B cell (primary cell): ENCODE results near the gene PRKCZ. TPM values are rescaled to one million over a fixed set of nuclear protein-coding genes. Genes with fewer than 3 reads are reported as not detected.

Experiments used
- ATAC-seq: fragments of 200-7000 bp; cut with Tn5 transposase; one replicate; pipeline ENCODE4 v1.10.0; 2021; ENCODE audit warnings: low read depth, mild to moderate bottlenecking, moderate number of reproducible peaks, moderate library complexity
- CTCF ChIA-PET: fragments of 350-600 bp; sonication (Branson Sonifier 250); formaldehyde crosslinking; loops from one replicate; lab custom pipeline; 2021; ENCODE audit warnings: antibody characterized with exemption, inconsistent platforms; lab: Charles Lee
- POLR2A ChIA-PET: fragments of 350-600 bp; sonication (Branson Sonifier 250); formaldehyde crosslinking; loops from one replicate; lab custom pipeline; 2021; ENCODE audit warnings: antibody characterized with exemption; lab: Charles Lee
- DNase-seq: peaks from one replicate; pipeline ENCODE4 v3.0.0; 2013
- H2AFZ ChIP-seq: 2 replicates; pipeline ENCODE4 v1.6.1; 2012; ENCODE audit warnings: mild to moderate bottlenecking, low read depth, low read length; ENCODE audit not compliant: insufficient read depth, poor library complexity, severe bottlenecking
- H3K27ac ChIP-seq, 2 donors: 1 replicate in 1 of 2; 2 replicates in 1 of 2; pipeline ENCODE4 v1.5.1; 2012 to 2013; ENCODE audit warnings: low read length in 2 of 2, mild to moderate bottlenecking in 2 of 2, moderate library complexity in 1 of 2
- H3K27me3 ChIP-seq, 4 experiments: fragments of 200-600 bp in 1 of 4; sonication (generic) in 1 of 4; replicated peaks in 1 of 4; 1 replicate in 2 of 4; 2 replicates in 2 of 4; pipeline versions ENCODE4 v1.6.1 to v1.7.0; 2013 to 2016; ENCODE audit warnings: low read length in 3 of 4, mild to moderate bottlenecking in 2 of 4, mixed read lengths in 1 of 4, moderate library complexity in 1 of 4; ENCODE audit not compliant: insufficient read depth in 4 of 4, control insufficient read depth in 3 of 4; ENCODE audit errors: control extremely low read depth in 1 of 4
- H3K36me3 ChIP-seq, 2 experiments: replicated peaks in 1 of 2; 1 replicate in 1 of 2; 2 replicates in 1 of 2; pipeline versions ENCODE4 v1.6.1 to v1.7.1; 2013; ENCODE audit warnings: low read length in 1 of 2; ENCODE audit not compliant: insufficient read depth in 2 of 2, control insufficient read depth in 1 of 2; ENCODE audit errors: control extremely low read depth in 1 of 2, extremely low read depth in 1 of 2
- H3K4me1 ChIP-seq, 2 donors: fragments of 200-600 bp in 1 of 2; sonication (generic) in 1 of 2; 1 replicate in 1 of 2; 2 replicates in 1 of 2; pipeline versions ENCODE4 v1.5.1 to v1.6.1; 2013 to 2017; ENCODE audit warnings: low read length in 2 of 2; ENCODE audit not compliant: control insufficient read depth in 2 of 2, insufficient read depth in 2 of 2
- H3K4me2 ChIP-seq: replicated peaks from 2 replicates; pipeline ENCODE3; 2012; ENCODE audit warnings: mild to moderate bottlenecking, low read depth, low read length; ENCODE audit not compliant: poor library complexity, severe bottlenecking
- H3K4me3 ChIP-seq, 5 experiments: fragments of 200-600 bp in 1 of 5; sonication (generic) in 1 of 5; 1 replicate in 3 of 5; 2 replicates in 2 of 5; pipeline versions ENCODE4 v1.5.1 to v1.7.0; 2011 to 2016; ENCODE audit warnings: low read length in 4 of 5, mild to moderate bottlenecking in 4 of 5, low read depth in 2 of 5, control low read depth in 1 of 5, moderate library complexity in 1 of 5; ENCODE audit not compliant: insufficient read depth in 1 of 5; ENCODE audit errors: control extremely low read depth in 1 of 5, extremely low read depth in 1 of 5
- H3K79me2 ChIP-seq: fragments of 200-600 bp; sonication (generic); one replicate; pipeline ENCODE4 v1.6.0; 2016; ENCODE audit warnings: low read length; ENCODE audit not compliant: control insufficient read depth, insufficient read depth
- H3K9ac ChIP-seq: fragments of 200-600 bp; sonication (generic); 2 replicates; pipeline ENCODE4 v1.6.1; 2017; ENCODE audit warnings: mild to moderate bottlenecking, low read length, moderate library complexity
- H3K9me3 ChIP-seq, 3 donors: one replicate each; pipeline versions ENCODE4 v1.6.1 to v1.7.1; 2013; ENCODE audit warnings: low read length in 2 of 3; ENCODE audit not compliant: control insufficient read depth in 2 of 3, insufficient read depth in 1 of 3; ENCODE audit errors: control extremely low read depth in 1 of 3
- H4K20me1 ChIP-seq: 2 replicates; pipeline ENCODE4 v1.6.0; 2012; ENCODE audit warnings: mild to moderate bottlenecking, low read length; ENCODE audit not compliant: insufficient read depth, control insufficient read depth, poor library complexity, severe bottlenecking
- H3K27ac Mint-ChIP-seq: one replicate; pipeline ENCODE4 v1.8.0; 2021; ENCODE audit warnings: mixed read lengths
- H3K27me3 Mint-ChIP-seq: one replicate; pipeline ENCODE4 v1.8.0; 2021; ENCODE audit warnings: mixed read lengths
- H3K4me1 Mint-ChIP-seq: one replicate; pipeline ENCODE4 v1.8.0; 2021; ENCODE audit warnings: mixed read lengths
- H3K4me3 Mint-ChIP-seq: one replicate; pipeline ENCODE4 v1.8.0; 2021; ENCODE audit warnings: mixed read lengths
- H3K9me3 Mint-ChIP-seq: one replicate; pipeline ENCODE4 v1.8.0; 2022; ENCODE audit warnings: mixed read lengths; ENCODE audit not compliant: insufficient read depth
- CTCF ChIP-seq: fragments of 200-600 bp; IDR thresholded peaks from one replicate; pipeline ENCODE4 v1.8.0; 2022; ENCODE audit warnings: antibody characterized with exemption, mild to moderate bottlenecking
- EZH2 ChIP-seq: IDR thresholded peaks from 2 replicates; pipeline ENCODE4 v1.6.1; 2012; ENCODE audit warnings: borderline replicate concordance, low read depth, mild to moderate bottlenecking, moderate library complexity, low read length; ENCODE audit not compliant: insufficient read depth, poor library complexity, severe bottlenecking
- WGBS: methylation state at CpG from one replicate; pipeline ENCODE4 v1.1.5; 2013; ENCODE audit warnings: missing lambda C conversion rate; ENCODE audit not compliant: insufficient coverage; 5-methylcytosine and 5-hydroxymethylcytosine counted together
- intact Hi-C: fragments of 100-400 bp; cut with micrococcal nuclease; formaldehyde crosslinking; loops from one replicate; pipeline ENCODE4 v1.10.0; 2022
- polyA plus RNA-seq: library from polyadenylated mRNA; depleted of rRNA; stranded (reverse); fragments of >200 nt; gene quantifications from 2 replicates; pipeline ENCODE4 v1.2.3, GENCODE V29; 2012
- total RNA-seq, 2 donors: library from RNA; stranded (reverse); fragments of 120-200 nt in 1 of 2; gene quantifications; 1 replicate in 1 of 2; 2 replicates in 1 of 2; pipeline versions ENCODE4 v1.2.3 to v1.2.4, GENCODE V29; 2013 to 2022

Gene PRKCZ
- total and polyA plus RNA-seq, 2 donors (not counting 1 experiment from before 2014, with no cell fraction given): 17.9 to 53.2 TPM

GRCh38 chr1:2093055-2093454 is 42.8 kb downstream of the PRKCZ start:
- H2AFZ ChIP-seq: no peak overlapping the region
- H3K9me3 ChIP-seq: peaks cover 0 to 21% (median 6%) of the 10 kb centered on the region in 3 donors
- no peaks in the 10 kb centered on the region for H3K27me3 ChIP-seq
- no peak overlapping the region for H3K4me3 ChIP-seq
- ChIA-PET CTCF (interaction anchor here (0.6 to 4.2 kb wide), 9 partner anchors 10 to 1352 kb away, joined by 3 to 51 read pairs (median 3); partner anchors contain the start of gene FAAP20), POLR2A (interaction anchor here (0.8 to 1.2 kb wide), 2 partner anchors 46 to 48 kb away, joined by 3 read pairs; no protein-coding TSS in a partner anchor)
- no peak overlapping the region for H3K4me2 ChIP-seq
- H3K27ac Mint-ChIP-seq: no peak overlapping the region
- H3K27me3 Mint-ChIP-seq: no peaks in the 10 kb centered on the region
- no peak overlapping the region for H3K9ac ChIP-seq
- no peak overlapping the region for H3K4me3 Mint-ChIP-seq
- no peak overlapping the region for H3K27ac ChIP-seq
- H4K20me1 ChIP-seq: peaks cover 27% of the 10 kb centered on the region
- peaks cover 14% of the 10 kb centered on the region for H3K79me2 ChIP-seq
- 97% methylated on average over 12 of the region's 14 CpGs for WGBS
- peaks cover 0 to 9% of the 10 kb centered on the region in 2 donors for H3K4me1 ChIP-seq
- no peak for DNase-seq
- H3K36me3 ChIP-seq: no peaks in the 10 kb centered on the region
- intact Hi-C loops: no loop called here
- H3K4me1 Mint-ChIP-seq: peaks cover 5% of the 10 kb centered on the region
- peaks cover 3% of the 10 kb centered on the region for H3K9me3 Mint-ChIP-seq
- no peak for TF ChIP-seq EZH2
- no peak for TF ChIP-seq CTCF
- ATAC-seq: no peak

- no peak for TF ChIP-seq CTCF
- TF ChIP-seq EZH2: no peak
- DNase-seq (no peak), ATAC-seq (no peak)
- Mint-ChIP-seq H3K27ac (no peak overlapping the region), H3K4me3 (no peak overlapping the region), H3K4me1 (peaks cover 5% of the 10 kb centered on the region), H3K9me3 (peaks cover 3% of the 10 kb centered on the region), H3K27me3 (no peaks in the 10 kb centered on the region)
- ChIA-PET CTCF (interaction anchor here (4.2 kb wide), 1 partner anchor 46 kb away, joined by 51 read pairs; no protein-coding TSS in a partner anchor), POLR2A (no interaction called here)
- H4K20me1 ChIP-seq: peaks cover 27% of the 10 kb centered on the region
- H3K27me3 ChIP-seq: no peaks in the 10 kb centered on the region
- H3K9ac ChIP-seq: no peak overlapping the region
- intact Hi-C loops: no loop called here
- peaks cover 0 to 9% of the 10 kb centered on the region in 2 donors for H3K4me1 ChIP-seq
- no peak overlapping the region for H2AFZ ChIP-seq
- no peak overlapping the region for H3K4me2 ChIP-seq
- peaks cover 0 to 25% (median 6%) of the 10 kb centered on the region in 3 donors for H3K9me3 ChIP-seq
- no peak overlapping the region for H3K4me3 ChIP-seq
- peaks cover 14% of the 10 kb centered on the region for H3K79me2 ChIP-seq
- H3K36me3 ChIP-seq: no peaks in the 10 kb centered on the region
- WGBS: 97% methylated on average over 26 of the region's 26 CpGs
- H3K27ac ChIP-seq: no peak overlapping the region
These were observed 43.4 kb downstream of the PRKCZ start for GRCh38 chr1:2093636-2094035.
